Measurements from ENCODE around the gene HNF1A.

DNA sequence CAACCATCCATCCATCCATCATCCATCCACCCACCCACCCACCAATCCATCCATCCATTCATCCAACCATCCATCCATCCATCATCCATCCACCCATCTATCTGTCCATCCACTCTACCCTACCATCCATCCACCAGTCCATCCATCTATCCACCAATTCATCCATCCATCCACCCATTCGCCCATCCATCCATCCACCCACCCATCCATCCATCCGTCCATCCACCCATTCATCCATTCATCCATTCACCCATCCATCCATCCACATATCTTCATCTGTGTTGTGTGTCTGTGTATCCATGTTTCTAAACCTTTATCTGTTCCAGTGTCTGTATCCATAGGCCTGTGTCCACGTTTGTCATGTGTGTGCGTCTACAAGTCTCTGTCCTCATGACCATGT is 9.9 kb downstream of the HNF1A start:
- no peak for TF ChIP-seq POLR2AphosphoS5 (IDR thresholded peaks at IDR 0.05)
- TF ChIP-seq, protein P1, sequence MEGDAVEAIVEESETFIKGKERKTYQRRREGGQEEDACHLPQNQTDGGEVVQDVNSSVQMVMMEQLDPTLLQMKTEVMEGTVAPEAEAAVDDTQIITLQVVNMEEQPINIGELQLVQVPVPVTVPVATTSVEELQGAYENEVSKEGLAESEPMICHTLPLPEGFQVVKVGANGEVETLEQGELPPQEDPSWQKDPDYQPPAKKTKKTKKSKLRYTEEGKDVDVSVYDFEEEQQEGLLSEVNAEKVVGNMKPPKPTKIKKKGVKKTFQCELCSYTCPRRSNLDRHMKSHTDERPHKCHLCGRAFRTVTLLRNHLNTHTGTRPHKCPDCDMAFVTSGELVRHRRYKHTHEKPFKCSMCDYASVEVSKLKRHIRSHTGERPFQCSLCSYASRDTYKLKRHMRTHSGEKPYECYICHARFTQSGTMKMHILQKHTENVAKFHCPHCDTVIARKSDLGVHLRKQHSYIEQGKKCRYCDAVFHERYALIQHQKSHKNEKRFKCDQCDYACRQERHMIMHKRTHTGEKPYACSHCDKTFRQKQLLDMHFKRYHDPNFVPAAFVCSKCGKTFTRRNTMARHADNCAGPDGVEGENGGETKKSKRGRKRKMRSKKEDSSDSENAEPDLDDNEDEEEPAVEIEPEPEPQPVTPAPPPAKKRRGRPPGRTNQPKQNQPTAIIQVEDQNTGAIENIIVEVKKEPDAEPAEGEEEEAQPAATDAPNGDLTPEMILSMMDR (IDR thresholded peaks at IDR 0.05), result no peak
